Esophagus squamous epithelium (tissue), 5 donors: ENCODE measurements around the gene ERC1. TPM values are rescaled to one million over a fixed set of nuclear protein-coding genes. Genes with fewer than 3 reads are reported as not detected.

Experiments
- DNase-seq: peaks from one replicate; lab custom pipeline; 2025; lab: John Stamatoyannopoulos, UW
- H3K27ac ChIP-seq, 4 donors: fragments of 200-600 bp; sonication (generic); one replicate each; pipeline ENCODE4 v1.5.1; 2016 to 2019; ENCODE audit warnings: mild to moderate bottlenecking in 1 of 4
- H3K27me3 ChIP-seq, 4 donors: fragments of 200-600 bp; sonication (generic); 1 replicate in 3 of 4; 2 replicates in 1 of 4; pipeline versions ENCODE4 v1.5.1 to v1.6.0; 2017 to 2021; ENCODE audit warnings: antibody characterized with exemption in 1 of 4
- H3K36me3 ChIP-seq, 3 donors: fragments of 200-600 bp; sonication (generic); one replicate each; pipeline ENCODE4 v1.5.1; 2016 to 2019
- H3K4me1 ChIP-seq, 3 donors: fragments of 200-600 bp; sonication (generic); one replicate each; pipeline ENCODE4 v1.5.1; 2017 to 2019
- H3K4me3 ChIP-seq, 4 donors: fragments of 200-600 bp; sonication (generic); 1 replicate in 3 of 4; 2 replicates in 1 of 4; pipeline ENCODE4 v1.5.1; 2016 to 2019; ENCODE audit warnings: mild to moderate bottlenecking in 2 of 4, moderate library complexity in 1 of 4
- H3K9me3 ChIP-seq, 3 donors: fragments of 200-600 bp; sonication (generic); one replicate each; pipeline ENCODE4 v1.5.1; 2016 to 2019
- POLR2A ChIP-seq, 4 donors: fragments of 450-650 bp; IDR thresholded peaks; one replicate each; pipeline ENCODE4 v1.6.1; 2017; ENCODE audit warnings: antibody characterized with exemption in 4 of 4, mild to moderate bottlenecking in 4 of 4, moderate library complexity in 3 of 4
- WGBS, 2 donors: methylation state at CpG; one replicate each; pipeline ENCODE4 v1.1.5; 2018; 5-methylcytosine and 5-hydroxymethylcytosine counted together
- intact Hi-C: fragments of 100-400 bp; cut with DNase I; formaldehyde crosslinking; loops from one replicate; pipeline ENCODE4 v1.15.0; 2022
- total RNA-seq, 4 donors: library from RNA; depleted of rRNA; stranded (reverse); fragments of >200 nt; gene quantifications; one replicate each; pipeline ENCODE4 v1.1.0, GENCODE V29; 2016
- TF ChIP-seq, protein P1 (sequence below), 6 experiments: fragments of 450-650 bp in 4 of 6; fragments of 200-600 bp in 2 of 6; sonication (generic) in 2 of 6; IDR thresholded peaks; one replicate each; pipeline ENCODE4 v1.5.1; 2016 to 2019; ENCODE audit warnings: antibody characterized with exemption in 6 of 6, mild to moderate bottlenecking in 4 of 6, moderate library complexity in 4 of 6
- donor health status: DM: yes; HTN: yes; CAD: no.

The ERC1 gene
- total RNA-seq, 4 donors from 2014 or later = 19.0 to 50.7 (median 37.5) TPM

DNA sequence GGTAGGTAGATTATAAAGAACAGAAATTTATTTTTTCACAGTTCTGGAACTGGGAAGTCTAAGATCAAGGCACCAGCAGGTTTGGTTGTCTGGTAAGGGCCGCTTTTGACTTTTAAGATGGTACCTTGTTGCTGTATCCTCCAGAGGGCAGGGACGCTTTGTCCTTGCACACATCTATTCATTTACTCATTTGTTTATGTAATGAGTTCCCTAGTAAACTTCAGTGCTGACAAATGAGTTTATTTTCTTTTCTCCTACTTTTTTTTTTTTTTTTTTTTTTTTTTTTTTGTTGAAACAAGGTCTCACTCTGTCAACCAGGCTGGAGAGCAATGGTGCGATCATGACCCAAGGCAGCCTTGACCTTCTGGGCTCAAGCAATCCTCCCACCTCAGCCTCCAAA lies 407.6 kb downstream of the ERC1 start:
- no peak for DNase-seq
- WGBS, 2 donors = 97 to 98% methylated on average over 3 of the region's 3 CpGs
- TF ChIP-seq, protein P1, sequence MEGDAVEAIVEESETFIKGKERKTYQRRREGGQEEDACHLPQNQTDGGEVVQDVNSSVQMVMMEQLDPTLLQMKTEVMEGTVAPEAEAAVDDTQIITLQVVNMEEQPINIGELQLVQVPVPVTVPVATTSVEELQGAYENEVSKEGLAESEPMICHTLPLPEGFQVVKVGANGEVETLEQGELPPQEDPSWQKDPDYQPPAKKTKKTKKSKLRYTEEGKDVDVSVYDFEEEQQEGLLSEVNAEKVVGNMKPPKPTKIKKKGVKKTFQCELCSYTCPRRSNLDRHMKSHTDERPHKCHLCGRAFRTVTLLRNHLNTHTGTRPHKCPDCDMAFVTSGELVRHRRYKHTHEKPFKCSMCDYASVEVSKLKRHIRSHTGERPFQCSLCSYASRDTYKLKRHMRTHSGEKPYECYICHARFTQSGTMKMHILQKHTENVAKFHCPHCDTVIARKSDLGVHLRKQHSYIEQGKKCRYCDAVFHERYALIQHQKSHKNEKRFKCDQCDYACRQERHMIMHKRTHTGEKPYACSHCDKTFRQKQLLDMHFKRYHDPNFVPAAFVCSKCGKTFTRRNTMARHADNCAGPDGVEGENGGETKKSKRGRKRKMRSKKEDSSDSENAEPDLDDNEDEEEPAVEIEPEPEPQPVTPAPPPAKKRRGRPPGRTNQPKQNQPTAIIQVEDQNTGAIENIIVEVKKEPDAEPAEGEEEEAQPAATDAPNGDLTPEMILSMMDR (IDR thresholded peaks at IDR 0.05) = no peak
- TF ChIP-seq POLR2A (IDR thresholded peaks at IDR 0.05) = no peak
- intact Hi-C loops = no loop called here
- Histone ChIP-seq H3K27me3 (no peaks in the 10 kb centered on the region), H3K36me3 (no peaks in the 10 kb centered on the region), H3K4me1 (no peaks in the 10 kb centered on the region), H3K27ac (no peak overlapping the region), H3K4me3 (no peak overlapping the region), H3K9me3 (no peaks in the 10 kb centered on the region)

DNA sequence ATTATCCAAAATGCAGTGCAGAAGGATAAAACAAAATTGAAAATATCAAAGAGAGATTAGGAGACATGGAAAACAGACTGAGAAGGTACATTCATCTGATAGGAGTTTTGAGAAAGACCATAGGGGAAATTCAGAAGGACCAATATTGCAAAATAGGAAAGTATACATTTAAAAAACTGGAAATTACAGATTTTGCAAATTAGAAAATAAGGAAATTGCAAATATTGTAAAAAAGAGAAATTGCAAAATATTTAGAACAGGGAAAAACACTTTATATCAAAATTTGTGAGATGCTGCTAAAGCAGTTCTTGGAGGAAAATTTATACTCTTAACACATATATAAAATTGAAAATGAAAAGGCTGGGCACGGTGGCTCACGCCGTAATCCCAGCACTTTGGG lies 410.9 kb downstream of the ERC1 start:
- Histone ChIP-seq H3K9me3 (no peaks in the 10 kb centered on the region), H3K4me3 (no peak overlapping the region), H3K27ac (no peak overlapping the region), H3K4me1 (no peaks in the 10 kb centered on the region), H3K27me3 (no peaks in the 10 kb centered on the region), H3K36me3 (no peaks in the 10 kb centered on the region)
- TF ChIP-seq, protein P1 (IDR thresholded peaks at IDR 0.05) = no peak
- no peak for TF ChIP-seq POLR2A (IDR thresholded peaks at IDR 0.05)
- WGBS, 2 donors = 90 to 96% methylated on average over 3 of the region's 3 CpGs
- DNase-seq = no peak
- intact Hi-C loops = no loop called here

DNA sequence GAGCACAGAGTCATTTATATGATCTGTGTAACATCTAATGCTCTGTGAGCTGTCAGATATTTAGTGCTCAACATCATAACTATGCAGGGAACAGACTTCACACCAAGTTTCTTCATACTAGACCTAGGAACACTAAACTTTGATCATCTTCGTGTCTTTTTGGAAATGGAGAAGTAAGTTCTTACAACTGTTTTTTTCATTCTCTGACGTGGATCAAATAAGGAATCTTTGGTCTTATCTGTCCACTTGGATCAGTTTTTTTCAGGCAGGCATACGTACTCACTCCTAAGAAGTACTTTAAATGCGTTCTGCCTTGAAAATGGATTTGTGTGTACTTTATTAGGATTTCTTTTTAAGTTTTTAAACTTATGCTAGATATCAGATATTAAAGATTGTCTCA lies 412.4 kb downstream of the ERC1 start:
- 84 to 90% methylated on average over 4 of the region's 4 CpGs for WGBS, 2 donors
- TF ChIP-seq, protein P1 (IDR thresholded peaks at IDR 0.05) = no peak
- no peak for TF ChIP-seq POLR2A (IDR thresholded peaks at IDR 0.05)
- no peaks in the 10 kb centered on the region for H3K4me1 ChIP-seq
- H3K36me3 ChIP-seq = no peaks in the 10 kb centered on the region
- H3K9me3 ChIP-seq = no peaks in the 10 kb centered on the region
- no peak overlapping the region for H3K27ac ChIP-seq
- no peak overlapping the region for H3K4me3 ChIP-seq
- H3K27me3 ChIP-seq = no peaks in the 10 kb centered on the region
- no peak for DNase-seq
- intact Hi-C loops = no loop called here

DNA sequence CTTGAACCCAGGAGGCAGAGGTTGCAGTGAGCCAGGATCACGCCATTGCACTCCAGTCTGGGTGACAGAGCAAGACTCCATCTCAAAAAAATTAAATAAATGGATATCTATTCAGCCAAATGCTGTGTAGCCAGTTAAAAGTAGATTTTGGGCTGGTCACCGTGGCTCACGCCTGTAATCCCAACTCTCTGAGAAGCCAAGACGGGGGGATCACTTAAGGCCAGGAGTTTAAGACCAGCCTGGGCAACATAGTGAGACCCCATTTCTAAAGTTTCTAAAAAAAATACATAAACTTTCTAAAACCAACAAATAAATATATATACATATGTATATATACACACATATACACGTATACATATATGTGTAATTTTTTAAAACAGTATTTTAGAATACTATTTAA lies 414.6 kb downstream of the ERC1 start:
- no peak for TF ChIP-seq POLR2A (IDR thresholded peaks at IDR 0.05)
- TF ChIP-seq, protein P1 (IDR thresholded peaks at IDR 0.05) = no peak
- intact Hi-C loops = no loop called here
- Histone ChIP-seq H3K4me1 (peaks cover 0 to 4% (median 0%) of the 10 kb centered on the region in 3 donors), H3K27me3 (no peaks in the 10 kb centered on the region), H3K4me3 (no peak overlapping the region), H3K27ac (no peak overlapping the region), H3K9me3 (no peaks in the 10 kb centered on the region), H3K36me3 (peaks cover 0 to 16% (median 0%) of the 10 kb centered on the region in 3 donors)
- WGBS, 2 donors = 92 to 96% methylated on average over 5 of the region's 5 CpGs
- DNase-seq = no peak

DNA sequence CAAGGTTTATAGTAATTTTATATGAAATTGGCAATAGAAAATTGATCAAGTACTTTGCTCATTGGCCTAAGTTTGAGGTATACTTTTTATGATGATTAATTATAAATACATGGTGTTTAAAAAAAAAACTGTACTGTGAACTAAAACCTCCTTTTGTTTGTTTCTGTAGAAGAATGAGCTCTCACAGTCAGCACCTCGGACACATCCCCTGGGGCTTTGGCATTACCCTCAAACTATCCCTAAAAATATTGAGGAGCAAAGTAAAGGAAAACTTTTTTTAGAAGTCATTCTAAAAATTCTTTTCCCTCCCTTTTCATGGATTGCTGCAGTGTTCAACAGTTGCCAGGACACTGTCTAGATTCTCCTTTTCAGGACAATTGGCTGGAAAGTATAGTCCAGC lies 419.8 kb downstream of the ERC1 start:
- DNase-seq = no peak

More for the DNA sequence above, 419.8 kb downstream of the ERC1 start:
- no peak overlapping the region for H3K4me3 ChIP-seq
- no peaks in the 10 kb centered on the region for H3K9me3 ChIP-seq
- no peaks in the 10 kb centered on the region for H3K27me3 ChIP-seq
- TF ChIP-seq POLR2A (IDR thresholded peaks at IDR 0.05) = no peak
- TF ChIP-seq, protein P1 (IDR thresholded peaks at IDR 0.05) = no peak
- 59 to 72% methylated on average over 1 of the region's 1 CpG for WGBS, 2 donors
- peaks cover 0 to 53% (median 4%) of the 10 kb centered on the region in 3 donors for H3K36me3 ChIP-seq
- intact Hi-C loops = no loop called here
- no peak overlapping the region for H3K27ac ChIP-seq
- H3K4me1 ChIP-seq = peaks cover 0 to 4% (median 0%) of the 10 kb centered on the region in 3 donors
